CD8-positive, alpha-beta memory T cell (primary cell): ENCODE data around the gene RNASE13. TPM values are rescaled to one million over a fixed set of nuclear protein-coding genes. Genes with fewer than 3 reads are reported as not detected.

Source experiments
- CTCF ChIA-PET: fragments of 350-600 bp; sonication (Branson Sonifier 250); formaldehyde crosslinking; loops from one replicate; lab custom pipeline; 2021; ENCODE audit warnings: antibody characterized with exemption; lab: Charles Lee
- POLR2A ChIA-PET: fragments of 350-600 bp; sonication (Branson Sonifier 250); formaldehyde crosslinking; loops from one replicate; lab custom pipeline; 2021; ENCODE audit warnings: antibody characterized with exemption; lab: Charles Lee
- DNase-seq, 5 donors: peaks; one replicate each; pipeline versions ENCODE4 v3.0.0 to v3.0.0-alpha.2; 2020 to 2022; ENCODE audit warnings: mixed read lengths in 1 of 5
- H3K27ac ChIP-seq: one replicate; pipeline ENCODE4 v1.7.0; 2013; ENCODE audit warnings: low read depth, mild to moderate bottlenecking, low read length, moderate library complexity
- H3K27me3 ChIP-seq: 2 replicates; pipeline ENCODE4 v1.7.0; 2013; ENCODE audit warnings: low read length, mild to moderate bottlenecking; ENCODE audit not compliant: insufficient read depth, poor library complexity, severe bottlenecking
- H3K36me3 ChIP-seq: 2 replicates; pipeline ENCODE4 v1.7.0; 2013; ENCODE audit warnings: mild to moderate bottlenecking, low read length, moderate library complexity; ENCODE audit not compliant: insufficient read depth
- H3K4me1 ChIP-seq: 2 replicates; pipeline ENCODE4 v1.7.0; 2013; ENCODE audit warnings: mild to moderate bottlenecking, low read length, moderate library complexity; ENCODE audit not compliant: insufficient read depth
- H3K4me3 ChIP-seq: 2 replicates; pipeline ENCODE4 v1.7.0; 2013; ENCODE audit warnings: mild to moderate bottlenecking, low read length
- H3K9me3 ChIP-seq: 2 replicates; pipeline ENCODE4 v1.7.0; 2013; ENCODE audit warnings: mild to moderate bottlenecking, low read length
- H3K27ac Mint-ChIP-seq, 8 donors: one replicate each; pipeline ENCODE4 v1.8.0; 2020 to 2021; ENCODE audit warnings: mixed read lengths in 8 of 8, mild to moderate bottlenecking in 6 of 8, inconsistent platforms in 3 of 8, moderate library complexity in 3 of 8
- H3K27me3 Mint-ChIP-seq, 2 donors: one replicate each; pipeline ENCODE4 v1.8.0; 2020 to 2021; ENCODE audit warnings: mixed read lengths in 2 of 2, mild to moderate bottlenecking in 1 of 2, moderate library complexity in 1 of 2
- H3K36me3 Mint-ChIP-seq, 3 donors: one replicate each; pipeline ENCODE4 v1.8.0; 2020 to 2021; ENCODE audit warnings: mixed read lengths in 3 of 3, inconsistent platforms in 1 of 3, mild to moderate bottlenecking in 1 of 3
- H3K4me1 Mint-ChIP-seq, 3 donors: one replicate each; pipeline ENCODE4 v1.8.0; 2020 to 2021; ENCODE audit warnings: mixed read lengths in 3 of 3, inconsistent platforms in 1 of 3, mild to moderate bottlenecking in 1 of 3
- H3K4me3 Mint-ChIP-seq, 7 donors: one replicate each; pipeline ENCODE4 v1.8.0; 2020 to 2021; ENCODE audit warnings: mixed read lengths in 7 of 7, mild to moderate bottlenecking in 6 of 7, moderate library complexity in 4 of 7, inconsistent platforms in 2 of 7
- H3K9me3 Mint-ChIP-seq, 5 donors: one replicate each; pipeline ENCODE4 v1.8.0; 2020 to 2022; ENCODE audit warnings: mixed read lengths in 5 of 5, mild to moderate bottlenecking in 3 of 5, moderate library complexity in 2 of 5, inconsistent platforms in 1 of 5
- polyA plus RNA-seq: library from polyadenylated mRNA; unstranded; fragments of 300-500 nt; fragmentation: Illumina TruSeq; gene quantifications from one replicate; pipeline ENCODE4 v1.2.3, GENCODE V29; 2021
- total RNA-seq, 2 experiments: library from RNA; stranded (reverse); gene quantifications; one replicate each; pipeline ENCODE4 v1.2.3, GENCODE V29; 2021

The RNASE13 gene
- total RNA-seq (not detected), polyA plus RNA-seq (not detected)

DNA sequence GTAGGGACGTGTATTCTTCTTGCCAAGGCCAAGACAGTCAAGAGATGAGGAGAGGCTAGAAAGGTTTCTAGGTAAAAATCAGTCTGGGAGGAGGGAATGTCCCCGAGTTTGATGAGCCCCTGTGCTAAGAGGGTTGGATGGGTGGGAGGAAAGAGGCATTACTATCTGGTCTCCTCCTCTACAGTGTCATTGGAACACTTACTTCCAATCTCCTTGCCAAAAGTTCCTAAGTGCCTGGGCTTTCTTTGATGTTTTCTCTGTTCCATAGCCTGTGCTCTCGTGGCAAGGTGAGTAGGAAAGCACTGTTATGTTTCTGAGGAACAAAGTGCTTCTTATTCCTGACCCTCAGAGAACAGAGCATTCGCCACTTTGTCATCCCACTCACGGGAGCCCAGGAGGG is at the start of gene RNASE13:
RNASE13 (minus strand) TSS at position 101 of the 400 bp plus-strand sequence. CDS start 519 bp downstream, outside the sequence.
- Mint-ChIP-seq H3K27me3 (peaks cover 5 to 7% of the 10 kb centered on the region in 2 donors), H3K4me1 (no peaks in the 10 kb centered on the region), H3K27ac (peak within 1 kb of the TSS in 1 of 8 donors; percentile 77), H3K4me3 (no peak within 1 kb of the TSS), H3K36me3 (no peaks in the 10 kb centered on the region), H3K9me3 (no peaks in the 10 kb centered on the region)
- no peak within 1 kb of the TSS for H3K4me3 ChIP-seq
- H3K36me3 ChIP-seq = no peaks in the 10 kb centered on the region
- H3K4me1 ChIP-seq = no peaks in the 10 kb centered on the region
- H3K27ac ChIP-seq = no peak within 1 kb of the TSS
- no peaks in the 10 kb centered on the region for H3K9me3 ChIP-seq
- CTCF ChIA-PET = interaction anchor here (2.5 to 6.4 kb wide), 2 partner anchors 20 to 58 kb away, joined by 6 to 54 read pairs; no protein-coding TSS in a partner anchor
- POLR2A ChIA-PET = no interaction called here
- no peaks in the 10 kb centered on the region for H3K27me3 ChIP-seq
- DNase-seq = no peak

DNA sequence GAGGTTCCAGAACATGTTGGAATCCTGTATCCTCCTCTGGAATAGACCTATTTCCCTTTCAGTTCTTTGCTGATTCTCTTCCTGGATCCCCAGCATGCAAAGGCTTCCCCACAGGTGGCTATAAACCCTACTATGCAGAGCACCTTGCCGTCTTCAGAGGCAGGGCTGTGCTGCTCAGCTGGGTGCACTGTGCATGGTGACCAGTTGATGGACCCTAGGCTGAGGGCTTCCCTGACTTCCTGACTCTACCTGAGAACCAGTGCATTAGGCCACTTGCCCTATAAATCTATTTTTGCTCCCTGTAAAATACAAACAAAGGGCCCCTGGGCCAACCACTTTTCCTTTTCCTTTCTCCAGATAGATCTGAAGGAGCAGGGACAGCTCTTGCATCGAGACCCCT is 49.8 kb upstream of the RNASE13 start:
- no peaks in the 10 kb centered on the region for H3K27me3 ChIP-seq
- Mint-ChIP-seq H3K36me3 (no peaks in the 10 kb centered on the region), H3K27ac (peak overlapping the region in 6 of 8 donors; percentile 17 to 82 (median 36)), H3K9me3 (no peaks in the 10 kb centered on the region), H3K27me3 (peaks cover 3 to 8% of the 10 kb centered on the region in 2 donors), H3K4me3 (no peak overlapping the region), H3K4me1 (peaks cover 19 to 29% (median 28%) of the 10 kb centered on the region in 3 donors)
- no peak overlapping the region for H3K4me3 ChIP-seq
- ChIA-PET POLR2A (no interaction called here), CTCF (interaction anchor here (1.6 to 3.7 kb wide), 4 partner anchors 8 to 70 kb away, joined by 5 to 15 read pairs (median 10); no protein-coding TSS in a partner anchor)
- no peaks in the 10 kb centered on the region for H3K36me3 ChIP-seq
- H3K4me1 ChIP-seq = peaks cover 18% of the 10 kb centered on the region
- H3K27ac ChIP-seq = no peak overlapping the region
- no peaks in the 10 kb centered on the region for H3K9me3 ChIP-seq
- DNase-seq = no peak

DNA sequence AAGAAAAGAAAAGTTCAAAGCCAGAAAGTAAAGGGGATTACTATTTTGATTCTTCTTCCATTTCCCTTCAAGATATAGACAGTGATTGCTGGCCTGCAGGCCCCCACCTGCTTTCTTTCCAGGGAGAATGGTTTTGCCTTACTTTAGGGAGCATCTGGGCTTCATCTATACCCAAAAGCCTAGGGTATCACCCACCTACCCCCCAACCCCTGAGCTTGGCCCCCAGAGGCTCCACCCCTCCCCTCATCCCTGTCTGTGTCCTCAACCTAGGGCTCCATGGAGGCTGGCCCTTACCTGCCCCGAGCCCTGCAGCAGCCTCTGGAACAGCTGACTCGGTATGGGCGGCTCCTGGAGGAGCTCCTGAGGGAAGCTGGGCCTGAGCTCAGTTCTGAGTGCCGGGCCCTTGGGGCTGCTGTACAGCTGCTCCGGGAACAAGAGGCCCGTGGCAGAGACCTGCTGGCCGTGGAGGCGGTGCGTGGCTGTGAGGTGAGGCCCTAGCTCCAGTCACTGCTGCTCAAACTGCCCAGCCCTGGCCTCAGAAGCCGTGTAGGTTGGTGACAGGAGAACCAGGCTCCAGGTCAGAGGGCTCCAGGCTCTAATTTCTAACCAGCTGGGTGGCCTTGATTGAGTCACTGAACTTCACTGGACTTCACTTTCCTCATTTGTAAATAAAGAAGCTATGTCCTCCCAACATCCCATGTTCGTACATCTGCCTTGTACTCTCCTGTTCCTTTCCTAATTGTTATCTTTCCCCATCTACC is 49.1 kb upstream of the RNASE13 start:
- Histone ChIP-seq H3K9me3 (no peaks in the 10 kb centered on the region), H3K36me3 (no peaks in the 10 kb centered on the region), H3K27ac (no peak overlapping the region), H3K4me3 (no peak overlapping the region), H3K27me3 (no peaks in the 10 kb centered on the region), H3K4me1 (peaks cover 18% of the 10 kb centered on the region)
- Mint-ChIP-seq H3K27ac (peak overlapping the region in 6 of 8 donors; percentile 17 to 82 (median 36)), H3K9me3 (no peaks in the 10 kb centered on the region), H3K27me3 (peaks cover 3 to 8% of the 10 kb centered on the region in 2 donors), H3K4me1 (peaks cover 17 to 24% (median 21%) of the 10 kb centered on the region in 3 donors), H3K36me3 (no peaks in the 10 kb centered on the region), H3K4me3 (no peak overlapping the region)
- ChIA-PET POLR2A (interaction anchor here (0.8 kb wide), 1 partner anchor 12 kb away, joined by 3 read pairs; no protein-coding TSS in a partner anchor), CTCF (interaction anchor here (1.2 to 3.7 kb wide), 5 partner anchors 9 to 69 kb away, joined by 3 to 15 read pairs (median 9); no protein-coding TSS in a partner anchor)
- no peak for DNase-seq

DNA sequence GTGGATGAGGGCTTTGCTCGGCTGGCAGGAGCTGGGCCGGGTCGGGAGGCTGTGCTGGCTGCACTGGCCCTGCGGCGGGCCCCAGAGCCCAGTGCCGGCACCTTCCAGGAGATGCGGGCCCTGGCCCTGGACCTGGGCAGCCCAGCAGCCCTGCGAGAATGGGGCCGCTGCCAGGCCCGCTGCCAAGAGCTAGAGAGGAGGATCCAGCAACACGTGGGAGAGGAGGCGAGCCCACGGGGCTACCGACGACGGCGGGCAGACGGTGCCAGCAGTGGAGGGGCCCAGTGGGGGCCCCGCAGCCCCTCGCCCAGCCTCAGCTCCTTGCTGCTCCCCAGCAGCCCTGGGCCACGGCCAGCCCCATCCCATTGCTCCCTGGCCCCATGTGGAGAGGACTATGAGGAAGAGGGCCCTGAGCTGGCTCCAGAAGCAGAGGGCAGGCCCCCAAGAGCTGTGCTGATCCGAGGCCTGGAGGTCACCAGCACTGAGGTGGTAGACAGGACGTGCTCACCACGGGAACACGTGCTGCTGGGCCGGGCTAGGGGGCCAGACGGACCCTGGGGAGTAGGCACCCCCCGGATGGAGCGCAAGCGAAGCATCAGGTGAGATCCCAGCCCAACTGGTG is 47.0 kb upstream of the RNASE13 start:
- Mint-ChIP-seq H3K4me3 (no peak overlapping the region), H3K9me3 (no peaks in the 10 kb centered on the region), H3K36me3 (no peaks in the 10 kb centered on the region), H3K4me1 (peaks cover 3 to 8% (median 4%) of the 10 kb centered on the region in 3 donors), H3K27ac (no peak overlapping the region), H3K27me3 (peaks cover 3 to 8% of the 10 kb centered on the region in 2 donors)
- DNase-seq = no peak
- no peaks in the 10 kb centered on the region for H3K36me3 ChIP-seq
- POLR2A ChIA-PET = no interaction called here
- H3K27me3 ChIP-seq = no peaks in the 10 kb centered on the region
- H3K9me3 ChIP-seq = no peaks in the 10 kb centered on the region
- H3K4me1 ChIP-seq = peaks cover under 1% of the 10 kb centered on the region
- H3K4me3 ChIP-seq = no peak overlapping the region
- CTCF ChIA-PET = interaction anchor here (1.5 to 3.7 kb wide), 3 partner anchors 11 to 67 kb away, joined by 6 to 15 read pairs (median 8); no protein-coding TSS in a partner anchor
- H3K27ac ChIP-seq = no peak overlapping the region

DNA sequence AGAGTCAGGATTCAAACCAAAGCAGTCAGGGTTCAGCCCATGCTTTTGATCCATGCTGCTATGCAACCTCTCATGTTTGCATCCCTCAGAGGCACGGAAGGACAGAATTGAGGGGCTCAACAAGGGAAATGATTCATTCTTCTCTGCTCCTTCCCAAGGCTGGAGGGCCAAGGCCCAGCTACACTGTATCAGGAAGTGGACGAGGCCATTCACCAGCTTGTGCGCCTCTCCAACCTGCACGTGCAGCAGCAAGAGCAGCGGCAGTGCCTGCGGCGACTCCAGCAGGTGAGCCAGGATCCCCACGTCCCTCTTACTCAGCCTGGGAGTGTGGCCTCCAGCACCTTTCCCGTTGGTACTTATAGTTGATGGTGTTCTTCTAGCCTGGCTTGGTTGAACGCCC is 44.1 kb upstream of the RNASE13 start:
- Histone ChIP-seq H3K36me3 (no peaks in the 10 kb centered on the region), H3K9me3 (no peaks in the 10 kb centered on the region), H3K4me3 (no peak overlapping the region), H3K4me1 (no peaks in the 10 kb centered on the region), H3K27me3 (peaks cover under 1% of the 10 kb centered on the region), H3K27ac (no peak overlapping the region)
- Mint-ChIP-seq H3K9me3 (no peaks in the 10 kb centered on the region), H3K36me3 (no peaks in the 10 kb centered on the region), H3K4me3 (no peak overlapping the region), H3K27me3 (peaks cover 6 to 9% of the 10 kb centered on the region in 2 donors), H3K4me1 (no peaks in the 10 kb centered on the region), H3K27ac (no peak overlapping the region)
- POLR2A ChIA-PET = no interaction called here
- DNase-seq = no peak
- CTCF ChIA-PET = interaction anchor here (1.0 to 2.1 kb wide), 4 partner anchors 9 to 25 kb away, joined by 3 to 7 read pairs (median 6); no protein-coding TSS in a partner anchor

- Histone ChIP-seq H3K4me1 (no peaks in the 10 kb centered on the region), H3K4me3 (no peak overlapping the region), H3K27me3 (peaks cover 4% of the 10 kb centered on the region), H3K9me3 (no peaks in the 10 kb centered on the region), H3K36me3 (no peaks in the 10 kb centered on the region), H3K27ac (no peak overlapping the region)
- ChIA-PET POLR2A (no interaction called here), CTCF (interaction anchor here (0.7 to 2.1 kb wide), 4 partner anchors 9 to 26 kb away, joined by 3 to 6 read pairs (median 4); no protein-coding TSS in a partner anchor)
- Mint-ChIP-seq H3K36me3 (no peaks in the 10 kb centered on the region), H3K4me1 (no peaks in the 10 kb centered on the region), H3K4me3 (no peak overlapping the region), H3K27ac (peak overlapping the region in 1 of 8 donors; percentile 77), H3K27me3 (peaks cover 9 to 13% of the 10 kb centered on the region in 2 donors), H3K9me3 (no peaks in the 10 kb centered on the region)
- DNase-seq = no peak
Measured at GRCh38 chr14:21078287-21078686, 43.7 kb upstream of the RNASE13 start.

DNA sequence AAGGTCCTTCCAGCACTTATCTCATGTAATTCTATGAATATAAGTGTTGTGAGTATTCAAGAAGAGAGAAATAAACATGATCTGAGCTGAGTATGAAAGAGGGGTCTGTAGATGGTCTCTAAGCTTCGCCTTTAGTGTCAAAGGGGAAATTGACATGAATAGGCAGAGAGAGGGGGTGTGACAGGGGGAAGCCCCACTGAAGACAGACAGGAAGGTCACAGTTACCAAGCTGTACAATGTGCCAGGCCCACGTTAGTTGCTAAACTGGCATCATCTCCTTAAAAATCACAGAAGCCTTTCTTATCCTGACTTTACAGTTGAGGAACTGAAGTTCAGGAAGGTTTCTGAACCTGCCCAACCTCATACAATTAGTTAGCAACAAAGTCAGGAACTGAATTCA is 43.1 kb upstream of the RNASE13 start:
- H3K4me1 ChIP-seq = no peaks in the 10 kb centered on the region
- DNase-seq = no peak
- peaks cover 11% of the 10 kb centered on the region for H3K27me3 ChIP-seq
- CTCF ChIA-PET = interaction anchor here (0.7 to 1.5 kb wide), 3 partner anchors 9 to 12 kb away, joined by 3 to 4 read pairs (median 3); no protein-coding TSS in a partner anchor
- H3K36me3 ChIP-seq = no peaks in the 10 kb centered on the region
- H3K27ac Mint-ChIP-seq = peak overlapping the region in 1 of 8 donors; percentile 58
- H3K27me3 Mint-ChIP-seq = peaks cover 10 to 17% of the 10 kb centered on the region in 2 donors
- H3K4me3 Mint-ChIP-seq = no peak overlapping the region
- no peaks in the 10 kb centered on the region for H3K9me3 Mint-ChIP-seq
- H3K4me3 ChIP-seq = no peak overlapping the region
- H3K36me3 Mint-ChIP-seq = no peaks in the 10 kb centered on the region
- POLR2A ChIA-PET = no interaction called here
- H3K9me3 ChIP-seq = no peaks in the 10 kb centered on the region
- H3K4me1 Mint-ChIP-seq = peaks cover 0 to under 1% (median 0%) of the 10 kb centered on the region in 3 donors
- H3K27ac ChIP-seq = no peak overlapping the region
